ENCODE measurements around the gene PCDHGB5. TPM values are rescaled to one million over a fixed set of nuclear protein-coding genes. Genes with fewer than 3 reads are reported as not detected.
"Not testable (repeated sequence)": the region's sequence is repeated elsewhere in the genome, so short reads cannot be mapped to it uniquely, and the experiment has no call there.

PCDHGB5 gene
- total RNA-seq, 1 donor from 2014 or later, result 1.5 TPM

- Mint-ChIP-seq H3K9me3 (peaks cover 21% of the 10 kb centered on the region), H3K4me3 (no peak within 1 kb of the TSS), H3K36me3 (ENCODE audit: low read depth) (peaks cover 82% of the 10 kb centered on the region), H3K27me3 (ENCODE audit: low read depth) (no peaks in the 10 kb centered on the region), H3K4me1 (no peaks in the 10 kb centered on the region), H3K27ac (ENCODE audit: unreplicated experiment) (no peak within 1 kb of the TSS)
- DNase-seq (ENCODE audit: low read depth, low spot score), result no peak
- TF ChIP-seq CTCF (conservative IDR thresholded peaks at IDR 0.05), result no peak
Observed at GRCh38 chr5:141430332-141431113, 32.8 kb downstream of the PCDHGB5 start, which contains the start of gene PCDHGA12. TSS of gene PCDHGA12 (plus strand) at chr5:141430507. CDS start at chr5:141430760, 253 bp downstream.

- no peak for DNase-seq (ENCODE audit: low read depth, low spot score)
- no peaks in the 10 kb centered on the region for H3K27me3 Mint-ChIP-seq (ENCODE audit: low read depth)
- no peak for TF ChIP-seq CTCF (conservative IDR thresholded peaks at IDR 0.05)
- peaks cover 21% of the 10 kb centered on the region for H3K9me3 Mint-ChIP-seq
- H3K4me1 Mint-ChIP-seq, result no peaks in the 10 kb centered on the region
- peaks cover 77% of the 10 kb centered on the region for H3K36me3 Mint-ChIP-seq (ENCODE audit: low read depth)
- H3K4me3 Mint-ChIP-seq, result no peak overlapping the region
- no peak overlapping the region for H3K27ac Mint-ChIP-seq (ENCODE audit: unreplicated experiment)
Observed at GRCh38 chr5:141431286-141431685, 33.5 kb downstream of the PCDHGB5 start.

- peaks cover 74% of the 10 kb centered on the region for H3K36me3 Mint-ChIP-seq (ENCODE audit: low read depth)
- not testable (repeated sequence) for H3K4me3 Mint-ChIP-seq; H3K27ac Mint-ChIP-seq (ENCODE audit: unreplicated experiment); H3K27me3 Mint-ChIP-seq (ENCODE audit: low read depth); DNase-seq (ENCODE audit: low read depth, low spot score); H3K4me1 Mint-ChIP-seq
- peaks cover 20% of the 10 kb centered on the region for H3K9me3 Mint-ChIP-seq
Observed at GRCh38 chr5:141432308-141432707, 34.6 kb downstream of the PCDHGB5 start.

DNA sequence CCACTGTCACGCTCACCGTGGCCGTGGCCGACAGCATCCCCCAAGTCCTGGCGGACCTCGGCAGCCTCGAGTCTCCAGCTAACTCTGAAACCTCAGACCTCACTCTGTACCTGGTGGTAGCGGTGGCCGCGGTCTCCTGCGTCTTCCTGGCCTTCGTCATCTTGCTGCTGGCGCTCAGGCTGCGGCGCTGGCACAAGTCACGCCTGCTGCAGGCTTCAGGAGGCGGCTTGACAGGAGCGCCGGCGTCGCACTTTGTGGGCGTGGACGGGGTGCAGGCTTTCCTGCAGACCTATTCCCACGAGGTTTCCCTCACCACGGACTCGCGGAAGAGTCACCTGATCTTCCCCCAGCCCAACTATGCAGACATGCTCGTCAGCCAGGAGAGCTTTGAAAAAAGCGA is 35.0 kb downstream of the PCDHGB5 start:
- H3K27me3 Mint-ChIP-seq (ENCODE audit: low read depth); H3K4me1 Mint-ChIP-seq; H3K4me3 Mint-ChIP-seq; DNase-seq (ENCODE audit: low read depth, low spot score); H3K27ac Mint-ChIP-seq (ENCODE audit: unreplicated experiment): not testable (repeated sequence)
- Mint-ChIP-seq H3K9me3 (peaks cover 20% of the 10 kb centered on the region), H3K36me3 (ENCODE audit: low read depth) (peaks cover 72% of the 10 kb centered on the region)

DNA sequence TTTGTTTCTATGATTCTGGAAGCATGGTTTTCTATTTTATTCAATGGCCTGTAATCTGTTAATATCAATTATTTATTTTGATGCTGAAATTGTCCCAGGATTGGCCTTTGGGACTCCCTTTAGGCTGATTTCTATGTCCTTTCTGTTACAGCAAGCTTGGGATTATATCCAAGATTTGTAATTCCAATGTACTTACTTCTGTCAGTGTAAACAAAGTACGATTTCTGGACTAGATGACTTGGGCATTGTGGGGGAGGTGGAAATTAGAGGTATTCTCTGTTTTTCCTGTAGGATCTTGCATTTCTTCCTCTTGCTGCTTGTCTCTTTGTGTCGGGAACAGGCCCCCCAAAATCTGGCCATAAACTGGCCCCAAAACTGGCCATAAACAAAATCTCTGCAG is 36.3 kb downstream of the PCDHGB5 start:
- no peak for TF ChIP-seq CTCF (conservative IDR thresholded peaks at IDR 0.05)
- no peak overlapping the region for H3K27ac Mint-ChIP-seq (ENCODE audit: unreplicated experiment)
- peaks cover 64% of the 10 kb centered on the region for H3K36me3 Mint-ChIP-seq (ENCODE audit: low read depth)
- no peak for DNase-seq (ENCODE audit: low read depth, low spot score)
- no peaks in the 10 kb centered on the region for H3K27me3 Mint-ChIP-seq (ENCODE audit: low read depth)
- peaks cover 14% of the 10 kb centered on the region for H3K9me3 Mint-ChIP-seq
- H3K4me1 Mint-ChIP-seq, result no peaks in the 10 kb centered on the region
- H3K4me3 Mint-ChIP-seq, result no peak overlapping the region

DNA sequence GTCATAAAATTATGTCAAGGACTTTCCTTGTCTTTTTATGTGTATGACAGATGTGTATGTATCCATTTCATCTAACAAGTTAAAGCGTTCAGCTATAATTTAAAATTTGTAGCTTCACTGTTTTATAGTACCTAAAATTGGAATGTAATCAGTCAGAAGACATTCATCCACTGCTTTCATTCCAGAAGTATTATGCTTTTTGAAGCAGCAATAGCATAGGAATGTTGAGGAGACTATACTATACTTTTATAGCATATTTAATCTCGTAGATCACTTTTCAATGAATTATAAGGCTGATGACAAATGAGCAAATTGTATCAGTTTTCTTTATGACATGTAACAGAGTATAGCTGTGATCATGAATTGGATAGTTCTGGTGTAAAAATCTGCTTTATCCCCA is 39.5 kb downstream of the PCDHGB5 start:
- no peak for TF ChIP-seq CTCF (conservative IDR thresholded peaks at IDR 0.05)
- H3K27me3 Mint-ChIP-seq (ENCODE audit: low read depth), result no peaks in the 10 kb centered on the region
- H3K4me1 Mint-ChIP-seq, result no peaks in the 10 kb centered on the region
- peaks cover 65% of the 10 kb centered on the region for H3K36me3 Mint-ChIP-seq (ENCODE audit: low read depth)
- DNase-seq (ENCODE audit: low read depth, low spot score), result no peak
- no peak overlapping the region for H3K4me3 Mint-ChIP-seq
- no peak overlapping the region for H3K27ac Mint-ChIP-seq (ENCODE audit: unreplicated experiment)
- H3K9me3 Mint-ChIP-seq, result peaks cover 11% of the 10 kb centered on the region

Measured in neural crest cell (in vitro differentiated cells).